ENCODE measurements around the gene KLF15. TPM values are rescaled to one million over a fixed set of nuclear protein-coding genes. Genes with fewer than 3 reads are reported as not detected.

The KLF15 gene
- total and polyA plus RNA-seq, 5 donors from 2014 or later: not detected

DNA sequence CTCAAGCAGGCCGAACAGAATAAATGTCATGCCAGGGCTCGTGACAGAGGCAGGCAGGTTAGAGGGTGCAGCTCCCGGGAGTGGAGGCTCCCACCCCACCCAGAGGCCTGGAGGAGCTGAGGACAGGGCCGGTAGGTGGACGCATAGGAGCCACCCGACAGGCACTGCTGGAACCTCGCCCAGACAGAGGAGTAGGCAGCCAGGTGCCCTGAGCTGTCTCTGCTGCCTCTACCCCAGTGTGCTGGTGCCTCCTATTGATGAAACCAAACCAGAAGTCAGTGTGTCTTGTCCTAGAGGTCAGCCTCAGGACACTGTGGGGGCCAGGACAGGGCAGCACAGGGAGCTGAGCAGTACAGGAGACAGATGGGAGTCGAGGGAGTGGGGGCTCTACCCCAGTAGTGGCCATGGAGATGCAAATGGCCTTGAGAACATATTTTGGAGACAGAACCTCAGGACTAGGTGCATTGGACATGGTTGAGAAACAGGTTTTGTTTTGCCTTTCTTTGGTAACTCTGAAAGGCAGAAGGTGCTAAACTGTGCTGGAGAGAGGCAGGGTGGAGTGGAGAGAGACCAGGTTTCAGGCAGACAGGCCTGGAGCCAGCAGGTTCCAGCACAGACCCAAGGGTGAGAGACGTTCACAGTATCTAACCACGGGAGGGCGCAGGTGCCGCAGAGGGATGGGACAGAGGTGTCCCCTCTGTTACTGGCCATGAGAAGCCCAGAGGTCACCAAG is 15.4 kb upstream of the KLF15 start:
- DNase-seq (no peak), ATAC-seq (ENCODE audit: low read depth in 2 of 2) (no peak)
- H3K9me3 ChIP-seq (ENCODE audit: control insufficient read depth in 2 of 2, low read length in 2 of 2): no peaks in the 10 kb centered on the region
- no peaks in the 10 kb centered on the region for H3K27me3 ChIP-seq (ENCODE audit: control insufficient read depth, insufficient read depth, low read length)
- Mint-ChIP-seq H3K4me1 (no peaks in the 10 kb centered on the region), H3K27me3 (peaks cover 4% of the 10 kb centered on the region), H3K27ac (no peak overlapping the region), H3K4me3 (no peak overlapping the region), H3K9me3 (peaks cover 0 to 2% (median 0%) of the 10 kb centered on the region in 7 donors), H3K36me3 (no peaks in the 10 kb centered on the region)
- H3K36me3 ChIP-seq (ENCODE audit: control insufficient read depth, insufficient read depth, low read length): no peaks in the 10 kb centered on the region
- no peak overlapping the region for H3K27ac ChIP-seq (ENCODE audit: insufficient read depth, low read length, poor library complexity, severe bottlenecking)
- no peak overlapping the region for H3K4me3 ChIP-seq (ENCODE audit: low read depth, low read length)
- no peaks in the 10 kb centered on the region for H3K4me1 ChIP-seq (ENCODE audit: control insufficient read depth, insufficient read depth, low read length, poor library complexity, severe bottlenecking)

DNA sequence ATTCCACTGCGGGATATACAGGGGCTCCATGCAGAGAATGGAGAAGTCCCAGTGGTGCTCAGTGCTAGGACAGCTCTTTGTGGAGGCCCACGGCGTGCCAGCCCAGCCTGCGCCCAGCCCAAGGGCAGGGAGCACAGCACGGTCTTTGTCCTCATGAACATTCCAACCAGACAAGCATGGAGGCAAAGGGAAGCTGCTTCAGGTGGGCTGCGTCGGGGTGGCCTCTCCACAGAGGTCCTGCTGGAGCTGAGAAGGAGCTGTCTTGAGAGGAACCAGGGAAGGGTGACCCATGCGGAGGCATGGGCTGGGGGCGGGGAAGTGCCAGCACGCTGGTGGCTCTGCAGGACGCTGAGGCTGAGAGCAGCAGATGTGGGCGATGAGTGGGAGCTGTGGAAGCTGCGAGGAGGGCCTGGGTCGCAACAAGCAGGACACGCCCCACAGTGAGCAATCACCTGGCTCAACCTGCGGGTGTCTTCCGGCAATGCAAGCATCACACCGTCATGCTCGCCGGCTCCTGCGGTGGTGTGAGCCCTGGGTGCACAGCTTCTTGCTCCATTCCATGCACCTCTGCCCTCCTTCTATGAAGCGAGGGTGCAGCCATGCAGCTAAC is 14.0 kb upstream of the KLF15 start:
- DNase-seq: no peak
- no peak overlapping the region for H3K27ac ChIP-seq (ENCODE audit: insufficient read depth, low read length, poor library complexity, severe bottlenecking)
- no peak for ATAC-seq (ENCODE audit: low read depth in 2 of 2)
- no peak overlapping the region for H3K4me3 Mint-ChIP-seq
- no peak overlapping the region for H3K4me3 ChIP-seq (ENCODE audit: low read depth, low read length)
- H3K9me3 Mint-ChIP-seq: peaks cover 0 to 2% (median 0%) of the 10 kb centered on the region in 7 donors
- peaks cover 4% of the 10 kb centered on the region for H3K27me3 Mint-ChIP-seq
- H3K4me1 Mint-ChIP-seq: no peaks in the 10 kb centered on the region
- no peak overlapping the region for H3K27ac Mint-ChIP-seq
- no peaks in the 10 kb centered on the region for H3K27me3 ChIP-seq (ENCODE audit: control insufficient read depth, insufficient read depth, low read length)
- no peaks in the 10 kb centered on the region for H3K9me3 ChIP-seq (ENCODE audit: control insufficient read depth in 2 of 2, low read length in 2 of 2)
- H3K36me3 ChIP-seq (ENCODE audit: control insufficient read depth, insufficient read depth, low read length): no peaks in the 10 kb centered on the region
- H3K4me1 ChIP-seq (ENCODE audit: control insufficient read depth, insufficient read depth, low read length, poor library complexity, severe bottlenecking): no peaks in the 10 kb centered on the region
- H3K36me3 Mint-ChIP-seq: no peaks in the 10 kb centered on the region

DNA sequence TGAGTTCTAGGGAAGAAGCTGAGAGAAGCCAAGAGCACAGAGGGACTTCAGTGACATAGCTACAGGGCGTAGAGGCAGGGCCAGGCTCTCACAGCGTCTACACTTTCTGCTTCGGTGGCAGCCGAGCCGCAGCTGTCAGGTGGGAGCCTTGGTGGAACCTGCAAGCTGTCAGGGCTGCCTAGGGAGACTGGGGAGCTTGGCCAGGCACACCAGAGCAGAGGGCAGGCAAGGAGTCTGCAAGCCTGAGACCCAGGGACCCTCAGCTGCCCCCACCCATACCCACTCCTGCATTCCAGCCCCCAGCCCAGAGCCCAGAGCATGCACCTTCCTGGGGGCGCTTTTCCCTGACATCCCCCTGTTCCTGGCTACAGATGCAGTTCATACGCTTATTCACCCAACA is 13.4 kb upstream of the KLF15 start:
- no peaks in the 10 kb centered on the region for H3K27me3 ChIP-seq (ENCODE audit: control insufficient read depth, insufficient read depth, low read length)
- no peak overlapping the region for H3K27ac ChIP-seq (ENCODE audit: insufficient read depth, low read length, poor library complexity, severe bottlenecking)
- no peaks in the 10 kb centered on the region for H3K9me3 ChIP-seq (ENCODE audit: control insufficient read depth in 2 of 2, low read length in 2 of 2)
- H3K4me3 ChIP-seq (ENCODE audit: low read depth, low read length): no peak overlapping the region
- peaks cover 0 to 3% (median 0%) of the 10 kb centered on the region in 7 donors for H3K9me3 Mint-ChIP-seq
- H3K36me3 Mint-ChIP-seq: no peaks in the 10 kb centered on the region
- no peak overlapping the region for H3K27ac Mint-ChIP-seq
- H3K36me3 ChIP-seq (ENCODE audit: control insufficient read depth, insufficient read depth, low read length): no peaks in the 10 kb centered on the region
- H3K27me3 Mint-ChIP-seq: peaks cover 4% of the 10 kb centered on the region
- no peak for ATAC-seq (ENCODE audit: low read depth in 2 of 2)
- H3K4me1 Mint-ChIP-seq: no peaks in the 10 kb centered on the region
- DNase-seq: no peak
- no peaks in the 10 kb centered on the region for H3K4me1 ChIP-seq (ENCODE audit: control insufficient read depth, insufficient read depth, low read length, poor library complexity, severe bottlenecking)
- no peak overlapping the region for H3K4me3 Mint-ChIP-seq

DNA sequence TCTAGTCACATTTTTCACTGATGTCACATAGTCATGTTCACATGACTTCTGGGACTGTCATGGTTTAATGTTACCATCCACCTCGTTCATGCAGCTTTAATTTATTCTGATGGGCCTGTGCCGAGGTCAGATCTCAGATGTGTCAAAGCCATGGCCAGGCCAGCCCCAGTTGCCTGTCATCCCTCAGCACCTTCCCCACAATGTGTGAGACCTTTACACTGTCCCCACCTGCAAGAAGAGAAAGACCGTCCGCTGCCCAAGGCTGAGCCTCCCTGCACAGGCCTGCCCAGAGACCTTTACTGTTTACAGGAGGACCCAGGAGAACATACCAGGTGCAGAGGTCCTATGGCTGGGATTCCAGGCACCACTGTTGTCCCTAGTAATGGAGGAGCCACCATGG is 12.8 kb upstream of the KLF15 start:
- Histone ChIP-seq H3K27me3 (ENCODE audit: control insufficient read depth, insufficient read depth, low read length) (no peaks in the 10 kb centered on the region), H3K4me1 (ENCODE audit: control insufficient read depth, insufficient read depth, low read length, poor library complexity, severe bottlenecking) (no peaks in the 10 kb centered on the region), H3K9me3 (ENCODE audit: control insufficient read depth in 2 of 2, low read length in 2 of 2) (no peaks in the 10 kb centered on the region), H3K36me3 (ENCODE audit: control insufficient read depth, insufficient read depth, low read length) (no peaks in the 10 kb centered on the region), H3K4me3 (ENCODE audit: low read depth, low read length) (no peak overlapping the region), H3K27ac (ENCODE audit: insufficient read depth, low read length, poor library complexity, severe bottlenecking) (no peak overlapping the region)
- Mint-ChIP-seq H3K9me3 (peaks cover 0 to 3% (median 0%) of the 10 kb centered on the region in 7 donors), H3K4me1 (no peaks in the 10 kb centered on the region), H3K27me3 (no peaks in the 10 kb centered on the region), H3K27ac (no peak overlapping the region), H3K4me3 (no peak overlapping the region), H3K36me3 (no peaks in the 10 kb centered on the region)
- DNase-seq (no peak), ATAC-seq (ENCODE audit: low read depth in 2 of 2) (no peak)

- Histone ChIP-seq H3K4me3 (ENCODE audit: low read depth, low read length) (no peak overlapping the region), H3K4me1 (ENCODE audit: control insufficient read depth, insufficient read depth, low read length, poor library complexity, severe bottlenecking) (no peaks in the 10 kb centered on the region), H3K9me3 (ENCODE audit: control insufficient read depth in 2 of 2, low read length in 2 of 2) (no peaks in the 10 kb centered on the region), H3K27ac (ENCODE audit: insufficient read depth, low read length, poor library complexity, severe bottlenecking) (no peak overlapping the region), H3K27me3 (ENCODE audit: control insufficient read depth, insufficient read depth, low read length) (no peaks in the 10 kb centered on the region), H3K36me3 (ENCODE audit: control insufficient read depth, insufficient read depth, low read length) (no peaks in the 10 kb centered on the region)
- H3K36me3 Mint-ChIP-seq: no peaks in the 10 kb centered on the region
- no peak overlapping the region for H3K4me3 Mint-ChIP-seq
- no peak overlapping the region for H3K27ac Mint-ChIP-seq
- DNase-seq (no peak), ATAC-seq (ENCODE audit: low read depth in 2 of 2) (no peak)
- no peaks in the 10 kb centered on the region for H3K27me3 Mint-ChIP-seq
- H3K4me1 Mint-ChIP-seq: no peaks in the 10 kb centered on the region
- peaks cover 0 to 3% (median 0%) of the 10 kb centered on the region in 7 donors for H3K9me3 Mint-ChIP-seq
Observed at GRCh38 chr3:126369490-126369889, 12.3 kb upstream of the KLF15 start.

DNA sequence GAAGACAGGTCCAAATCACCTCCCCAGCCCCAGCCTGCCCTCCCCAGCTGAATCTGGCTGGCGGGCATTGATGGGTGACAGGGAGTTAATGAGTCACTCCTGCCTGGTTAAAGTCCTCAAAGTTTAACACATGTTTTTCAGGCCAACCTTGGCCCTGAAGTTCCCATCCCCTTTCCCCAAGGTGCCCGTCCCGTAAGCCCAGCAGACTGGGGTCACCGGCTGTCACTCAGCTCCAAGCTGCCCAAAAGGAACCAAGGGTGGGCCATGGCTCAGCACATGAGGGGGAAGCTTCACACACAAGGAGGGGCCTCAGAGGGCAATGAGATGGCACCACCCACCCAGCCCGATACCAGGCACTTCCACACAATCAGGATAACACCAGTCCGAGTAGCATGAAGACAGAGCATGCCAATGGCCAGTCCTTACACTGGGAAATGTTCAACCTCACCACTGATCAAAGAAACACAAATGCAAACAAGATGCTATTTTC is 10.2 kb upstream of the KLF15 start:
- Histone ChIP-seq H3K9me3 (ENCODE audit: control insufficient read depth in 2 of 2, low read length in 2 of 2) (no peaks in the 10 kb centered on the region), H3K4me1 (ENCODE audit: control insufficient read depth, insufficient read depth, low read length, poor library complexity, severe bottlenecking) (no peaks in the 10 kb centered on the region), H3K27ac (ENCODE audit: insufficient read depth, low read length, poor library complexity, severe bottlenecking) (no peak overlapping the region), H3K4me3 (ENCODE audit: low read depth, low read length) (no peak overlapping the region), H3K36me3 (ENCODE audit: control insufficient read depth, insufficient read depth, low read length) (no peaks in the 10 kb centered on the region), H3K27me3 (ENCODE audit: control insufficient read depth, insufficient read depth, low read length) (no peaks in the 10 kb centered on the region)
- Mint-ChIP-seq H3K4me1 (peaks cover 0 to 2% (median 0%) of the 10 kb centered on the region in 4 donors), H3K27ac (no peak overlapping the region), H3K36me3 (no peaks in the 10 kb centered on the region), H3K4me3 (no peak overlapping the region), H3K27me3 (no peaks in the 10 kb centered on the region), H3K9me3 (peaks cover 0 to 3% (median 0%) of the 10 kb centered on the region in 7 donors)
- ATAC-seq (ENCODE audit: low read depth in 2 of 2) (no peak), DNase-seq (no peak)

DNA sequence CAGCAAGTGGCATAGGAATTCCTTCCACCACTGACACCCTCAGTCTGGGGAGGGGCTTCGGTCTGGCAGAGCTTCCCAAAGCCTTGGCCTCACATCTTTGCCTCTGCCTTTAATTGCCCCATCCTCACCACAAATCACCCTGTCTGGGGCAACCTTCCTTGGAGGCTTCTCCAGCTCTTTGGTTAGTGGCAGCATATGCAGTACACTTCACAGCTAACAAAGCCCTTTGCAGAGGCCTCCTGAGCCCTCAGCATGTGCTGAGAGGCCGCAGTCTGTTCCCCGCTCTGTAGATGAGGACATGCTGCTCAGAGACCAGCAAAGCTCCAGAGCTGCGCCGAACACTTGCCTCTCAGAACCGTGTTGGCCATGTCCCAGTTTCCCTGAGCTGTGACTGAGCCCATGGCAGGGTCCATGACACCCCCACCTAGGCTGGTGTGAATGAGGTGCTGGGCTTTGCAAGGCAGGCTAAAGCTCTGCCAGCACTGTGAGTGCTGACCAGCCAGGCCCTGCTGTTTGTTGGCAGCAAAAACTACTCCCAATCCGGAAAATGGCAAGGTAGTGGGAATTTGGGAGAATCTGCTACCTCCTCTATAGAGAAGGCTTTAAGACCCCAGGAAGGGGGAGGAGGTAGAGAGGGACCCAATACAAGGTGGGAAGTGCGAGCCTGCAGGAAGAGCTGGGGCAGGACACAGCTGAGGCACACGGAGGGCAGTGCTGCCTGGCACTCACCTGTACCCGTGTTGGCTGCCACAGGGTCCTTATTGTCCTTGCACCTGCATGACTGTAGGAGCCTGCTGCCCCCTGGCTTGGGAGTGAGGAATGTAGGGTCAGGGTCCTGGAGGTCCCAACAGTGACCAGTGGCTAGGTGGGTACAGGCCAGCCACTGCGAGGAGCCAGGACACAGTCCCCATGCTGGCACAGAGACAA is 8.4 kb upstream of the KLF15 start:
- Mint-ChIP-seq H3K27ac (no peak overlapping the region), H3K4me3 (no peak overlapping the region), H3K27me3 (no peaks in the 10 kb centered on the region)

More for the DNA sequence above, 8.4 kb upstream of the KLF15 start:
- no peak overlapping the region for H3K27ac ChIP-seq (ENCODE audit: insufficient read depth, low read length, poor library complexity, severe bottlenecking)
- no peaks in the 10 kb centered on the region for H3K9me3 ChIP-seq (ENCODE audit: control insufficient read depth in 2 of 2, low read length in 2 of 2)
- no peaks in the 10 kb centered on the region for H3K36me3 ChIP-seq (ENCODE audit: control insufficient read depth, insufficient read depth, low read length)
- Mint-ChIP-seq H3K9me3 (peaks cover 0 to 3% (median 0%) of the 10 kb centered on the region in 7 donors), H3K36me3 (no peaks in the 10 kb centered on the region), H3K4me1 (peaks cover 0 to 2% (median 0%) of the 10 kb centered on the region in 4 donors)
- no peaks in the 10 kb centered on the region for H3K27me3 ChIP-seq (ENCODE audit: control insufficient read depth, insufficient read depth, low read length)
- H3K4me3 ChIP-seq (ENCODE audit: low read depth, low read length): no peak overlapping the region
- ATAC-seq (ENCODE audit: low read depth in 2 of 2) (no peak), DNase-seq (no peak)
- H3K4me1 ChIP-seq (ENCODE audit: control insufficient read depth, insufficient read depth, low read length, poor library complexity, severe bottlenecking): no peaks in the 10 kb centered on the region

Data from CD4-positive, CD25-positive, alpha-beta regulatory T cell (primary cell).